MM.1S (cell line): Measurements from ENCODE around the gene ANKS1B.

Experiments
- CTCF ChIP-seq: fragments of 300-600 bp; sonication (generic); IDR thresholded peaks from 2 replicates; pipeline ENCODE4 v1.5.1; 2016; ENCODE audit warnings: antibody characterized with exemption, low read length, mixed read lengths
- EZH2 ChIP-seq: fragments of 300-600 bp; sonication (generic); optimal IDR thresholded peaks from 2 replicates; pipeline ENCODE3; 2017; ENCODE audit warnings: low read depth, mild to moderate bottlenecking, antibody characterized with exemption, low read length, mixed read lengths
- EZH2phosphoT487 ChIP-seq: fragments of 300-600 bp; sonication (generic); IDR thresholded peaks from 2 replicates; pipeline ENCODE4 v1.6.1; 2018; ENCODE audit warnings: antibody characterized with exemption, low read length

GRCh38 chr12:99049774-99050173 lies 935.0 kb downstream of the ANKS1B start:
- TF ChIP-seq EZH2 (no peak), CTCF (no peak), EZH2phosphoT487 (no peak)
